ENCODE results near the gene ACP2.

DNA sequence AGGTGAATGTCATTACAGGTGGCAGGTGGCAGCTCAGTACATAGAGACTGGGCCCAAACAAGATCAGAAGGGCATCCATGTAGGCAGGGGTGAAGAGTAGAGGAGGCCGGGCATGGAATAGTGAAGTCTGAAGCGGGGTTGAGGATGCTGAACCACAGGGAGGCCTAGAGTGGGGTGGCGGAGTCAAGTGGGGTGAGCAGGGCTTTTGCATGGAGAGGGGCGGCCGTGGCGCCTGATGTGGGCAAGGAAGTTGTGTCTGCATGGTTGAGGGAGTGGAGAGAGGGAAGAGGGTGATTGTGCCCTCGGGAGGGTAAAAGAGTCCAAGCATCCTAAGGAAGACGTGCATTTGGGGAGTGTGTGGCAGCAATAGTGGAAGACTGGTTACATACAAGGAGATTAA is 19.5 kb downstream of the ACP2 start:
- TF ChIP-seq, protein P1, sequence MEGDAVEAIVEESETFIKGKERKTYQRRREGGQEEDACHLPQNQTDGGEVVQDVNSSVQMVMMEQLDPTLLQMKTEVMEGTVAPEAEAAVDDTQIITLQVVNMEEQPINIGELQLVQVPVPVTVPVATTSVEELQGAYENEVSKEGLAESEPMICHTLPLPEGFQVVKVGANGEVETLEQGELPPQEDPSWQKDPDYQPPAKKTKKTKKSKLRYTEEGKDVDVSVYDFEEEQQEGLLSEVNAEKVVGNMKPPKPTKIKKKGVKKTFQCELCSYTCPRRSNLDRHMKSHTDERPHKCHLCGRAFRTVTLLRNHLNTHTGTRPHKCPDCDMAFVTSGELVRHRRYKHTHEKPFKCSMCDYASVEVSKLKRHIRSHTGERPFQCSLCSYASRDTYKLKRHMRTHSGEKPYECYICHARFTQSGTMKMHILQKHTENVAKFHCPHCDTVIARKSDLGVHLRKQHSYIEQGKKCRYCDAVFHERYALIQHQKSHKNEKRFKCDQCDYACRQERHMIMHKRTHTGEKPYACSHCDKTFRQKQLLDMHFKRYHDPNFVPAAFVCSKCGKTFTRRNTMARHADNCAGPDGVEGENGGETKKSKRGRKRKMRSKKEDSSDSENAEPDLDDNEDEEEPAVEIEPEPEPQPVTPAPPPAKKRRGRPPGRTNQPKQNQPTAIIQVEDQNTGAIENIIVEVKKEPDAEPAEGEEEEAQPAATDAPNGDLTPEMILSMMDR (IDR thresholded peaks at IDR 0.05; ENCODE audit: low read length) = no peak
- TF ChIP-seq EZH2 (IDR thresholded peaks at IDR 0.05; ENCODE audit: borderline replicate concordance, low read length) = no peak
